Esophagus mucosa (tissue), 1 donor: ENCODE data around the gene ZNF611. TPM values are rescaled to one million over a fixed set of nuclear protein-coding genes. Genes with fewer than 3 reads are reported as not detected.
"Not testable (repeated sequence)": the region's sequence is repeated elsewhere in the genome, so short reads cannot be mapped to it uniquely, and the experiment has no call there.

Source experiments
- ATAC-seq: fragments of 200-7000 bp; cut with Tn5 transposase; one replicate; pipeline ENCODE4 v1.9.1; 2020
- total RNA-seq: library from RNA; stranded (reverse); gene quantifications from one replicate; pipeline ENCODE4 v1.2.4, GENCODE V29; 2023
- donor health status: DM: yes; HTN: yes; CAD: no.

The ZNF611 gene
- total RNA-seq, 1 donor from 2014 or later, result 6.9 TPM

- not testable (repeated sequence) for ATAC-seq
Observed at GRCh38 chr19:52675239-52675638, 59.6 kb downstream of the ZNF611 start.

- no peak for ATAC-seq
Observed at GRCh38 chr19:52673014-52673413, 61.8 kb downstream of the ZNF611 start.

- peak; percentile 78 for ATAC-seq
Observed at GRCh38 chr19:52670046-52670445, 64.8 kb downstream of the ZNF611 start.

DNA sequence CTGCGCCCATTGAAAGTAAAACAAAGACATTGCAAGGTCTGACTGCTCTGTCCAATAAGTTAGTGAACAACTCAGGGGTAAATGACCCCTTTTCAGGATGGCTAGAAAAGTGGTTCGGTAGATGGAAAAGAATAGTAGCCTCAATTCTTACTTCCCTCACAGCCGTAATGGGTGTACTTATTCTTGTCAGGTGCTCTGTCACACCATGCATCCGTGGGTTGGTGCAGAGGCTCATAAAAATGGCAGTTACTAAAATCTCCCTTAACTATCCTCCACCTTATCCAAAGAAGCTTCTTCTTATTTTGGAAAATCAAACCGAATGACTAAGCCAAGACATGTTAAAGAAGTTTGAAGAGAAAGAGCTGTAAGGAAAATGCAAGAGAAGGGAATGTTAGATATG is 65.3 kb downstream of the ZNF611 start:
- no peak for ATAC-seq

DNA sequence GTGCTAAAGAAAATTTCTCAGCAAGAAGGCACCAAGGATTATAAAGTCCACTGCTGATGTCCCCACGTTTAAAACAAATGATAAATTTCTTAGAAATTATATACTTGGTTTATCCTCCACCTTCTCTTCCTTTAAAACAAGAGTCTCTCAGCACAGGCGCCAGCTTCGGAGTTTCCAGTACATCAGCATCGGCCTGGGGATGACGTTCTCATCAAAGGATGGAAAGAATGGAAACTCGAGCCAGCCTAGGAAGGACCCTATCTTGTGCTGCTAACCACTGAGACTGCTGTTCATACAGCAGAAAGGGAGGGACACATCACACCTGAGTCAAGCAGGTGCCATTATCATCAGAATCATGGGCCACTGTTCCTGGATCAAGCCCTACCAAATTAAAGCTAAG is 66.9 kb downstream of the ZNF611 start:
- no peak for ATAC-seq

DNA sequence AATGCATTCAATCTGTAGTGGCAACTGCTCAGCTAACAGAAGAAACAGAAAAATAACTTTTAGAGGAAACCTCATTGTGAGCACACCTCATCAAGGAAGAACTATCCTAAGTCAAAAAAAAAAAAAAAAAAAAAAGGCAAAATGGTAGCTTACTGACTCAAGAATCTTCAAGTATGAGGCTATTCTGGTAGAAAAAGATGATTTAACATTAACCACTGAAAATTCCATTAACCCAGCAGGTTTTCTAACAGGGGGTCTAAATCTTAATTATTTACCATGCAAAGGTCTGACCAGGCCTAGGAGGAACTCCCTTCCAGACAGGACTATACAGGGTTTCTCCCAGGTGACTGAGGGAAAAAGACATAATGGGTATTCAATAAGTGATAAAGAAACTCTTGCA is 68.3 kb downstream of the ZNF611 start:
- ATAC-seq, result no peak

GRCh38 chr19:52665529-52665928 is 69.3 kb downstream of the ZNF611 start:
- peak; percentile 50 for ATAC-seq

DNA sequence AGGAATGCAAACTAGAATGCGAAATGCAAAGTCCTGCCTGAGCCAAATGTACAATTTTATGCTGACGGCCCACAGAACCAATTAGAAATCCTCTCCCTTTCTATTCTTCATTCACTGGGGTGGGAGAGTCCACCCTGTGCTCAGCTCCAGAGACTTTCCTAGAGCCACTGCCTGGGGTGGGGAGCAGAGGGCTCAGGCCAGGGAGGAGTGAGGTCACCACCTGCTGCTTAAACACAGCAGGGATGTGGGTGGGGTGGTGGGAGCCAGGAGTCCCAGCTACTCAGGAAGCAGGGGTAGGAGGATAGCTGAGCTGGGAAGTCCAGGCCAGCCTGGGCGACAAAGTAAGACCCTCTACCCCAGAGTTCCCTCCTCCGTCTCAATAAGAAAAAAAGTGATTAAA is 69.8 kb downstream of the ZNF611 start:
- peak; percentile 29 for ATAC-seq

GRCh38 chr19:52664461-52664860 is 70.4 kb downstream of the ZNF611 start:
- peak; percentile 31 for ATAC-seq

DNA sequence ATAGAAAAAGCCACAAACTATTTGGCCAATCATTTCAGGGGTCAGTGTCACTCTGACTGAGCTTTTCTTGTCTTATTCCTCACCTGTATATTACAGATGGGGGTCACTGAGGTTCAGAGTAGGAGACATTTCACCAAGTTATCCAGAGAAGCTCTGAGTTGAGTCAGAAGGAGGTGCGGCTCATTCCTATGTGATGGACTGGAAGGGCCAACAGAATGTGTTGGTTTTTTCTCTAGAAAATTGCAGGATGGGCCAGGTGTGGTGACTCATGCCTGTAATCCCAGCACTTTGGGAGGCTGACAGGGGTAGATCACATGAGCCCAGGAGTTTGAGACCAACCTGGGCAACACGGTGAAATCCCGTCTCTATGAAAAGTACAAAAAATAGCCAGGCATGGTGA is 72.2 kb downstream of the ZNF611 start:
- peak; percentile 20 for ATAC-seq

GRCh38 chr19:52660981-52661380 is 73.9 kb downstream of the ZNF611 start:
- ATAC-seq, result no peak

GRCh38 chr19:52659013-52659412 is 75.8 kb downstream of the ZNF611 start:
- ATAC-seq, result no peak

DNA sequence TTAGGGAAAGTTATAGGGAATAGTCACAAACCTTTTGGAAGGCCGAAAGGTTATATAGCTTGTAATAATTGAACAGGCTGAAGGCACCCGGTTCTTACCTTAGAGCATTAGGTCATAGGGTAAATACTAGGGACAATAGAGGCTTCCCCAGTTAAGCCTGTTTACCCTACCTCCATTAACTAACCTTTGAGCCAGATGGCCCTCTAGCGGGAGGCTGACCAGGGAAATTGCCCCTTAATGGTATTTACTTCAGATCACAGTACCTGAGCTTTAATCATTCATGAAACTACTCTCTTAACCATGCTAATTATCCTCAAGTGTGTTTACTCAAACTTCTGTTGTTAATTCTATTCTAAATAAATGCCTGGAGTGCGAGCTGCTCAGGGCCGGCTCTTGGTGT is 76.2 kb downstream of the ZNF611 start:
- ATAC-seq, result no peak

GRCh38 chr19:52653161-52653560 is 81.7 kb downstream of the ZNF611 start:
- ATAC-seq, result no peak

Other genes with a start within 250 kb of the ZNF611 start
- gene ZNF808, start 207.4 kb downstream of the ZNF611 start, total RNA-seq, result 10.0 TPM
- 5.7 TPM for gene ZNF701, start 164.8 kb downstream of the ZNF611 start, total RNA-seq
- 10.7 TPM for gene ZNF83, start 96.7 kb downstream of the ZNF611 start, total RNA-seq
- 6.1 TPM for gene ZNF600, start 51.7 kb upstream of the ZNF611 start, total RNA-seq
- 10.2 TPM for gene ZNF28, start 86.6 kb upstream of the ZNF611 start, total RNA-seq
- gene ZNF468, start 122.6 kb upstream of the ZNF611 start, total RNA-seq, result 8.0 TPM
- gene ZNF320, start 162.6 kb upstream of the ZNF611 start, total RNA-seq, result 3.8 TPM
- gene ZNF888, start 188.4 kb upstream of the ZNF611 start, total RNA-seq, result 3.6 TPM
- 3.8 TPM for gene ZNF816, start 227.8 kb upstream of the ZNF611 start, total RNA-seq